Ovary (tissue), 3 donors: Measurements from ENCODE around the gene BIN2.

ENCODE experiments used
- EP300 ChIP-seq: sonication (generic); formaldehyde crosslinking; IDR thresholded peaks from one replicate; pipeline ENCODE4 v1.6.1; 2017; ENCODE audit warnings: antibody characterized with exemption
- POLR2A ChIP-seq: fragments of 450-650 bp; IDR thresholded peaks from one replicate; pipeline ENCODE4 v1.6.1; 2017; ENCODE audit warnings: antibody characterized with exemption, mild to moderate bottlenecking, moderate library complexity
- TF ChIP-seq, protein P1 (sequence below), 3 donors: fragments of 450-650 bp in 2 of 3; fragments of 200-600 bp in 1 of 3; IDR thresholded peaks; one replicate each; pipeline versions ENCODE4 v1.5.1 to v1.8.0; 2016 to 2022; ENCODE audit warnings: antibody characterized with exemption in 3 of 3, mild to moderate bottlenecking in 1 of 3
- donor health status: DM: no; HTN: no; CAD: no.

DNA sequence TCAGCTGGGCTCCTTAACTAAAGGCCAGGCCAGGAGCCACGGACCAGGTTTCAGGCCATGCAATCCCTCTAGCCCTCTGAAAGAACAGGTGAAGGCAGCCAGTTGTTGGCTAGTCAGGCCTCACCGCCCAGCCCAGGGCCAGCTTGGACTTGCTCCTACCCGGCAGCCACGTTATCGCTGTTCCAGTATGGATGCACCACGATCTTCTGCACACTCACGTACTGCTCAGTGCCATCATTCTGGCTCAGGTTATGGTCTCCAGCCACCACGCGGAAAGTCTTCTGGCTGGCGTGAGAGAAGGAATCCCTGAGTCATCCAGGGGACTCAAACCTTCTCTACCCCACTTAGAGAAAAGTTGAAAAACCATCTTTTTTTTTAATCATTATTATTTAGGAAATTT is 18.4 kb upstream of the BIN2 start:
- TF ChIP-seq, protein P1, sequence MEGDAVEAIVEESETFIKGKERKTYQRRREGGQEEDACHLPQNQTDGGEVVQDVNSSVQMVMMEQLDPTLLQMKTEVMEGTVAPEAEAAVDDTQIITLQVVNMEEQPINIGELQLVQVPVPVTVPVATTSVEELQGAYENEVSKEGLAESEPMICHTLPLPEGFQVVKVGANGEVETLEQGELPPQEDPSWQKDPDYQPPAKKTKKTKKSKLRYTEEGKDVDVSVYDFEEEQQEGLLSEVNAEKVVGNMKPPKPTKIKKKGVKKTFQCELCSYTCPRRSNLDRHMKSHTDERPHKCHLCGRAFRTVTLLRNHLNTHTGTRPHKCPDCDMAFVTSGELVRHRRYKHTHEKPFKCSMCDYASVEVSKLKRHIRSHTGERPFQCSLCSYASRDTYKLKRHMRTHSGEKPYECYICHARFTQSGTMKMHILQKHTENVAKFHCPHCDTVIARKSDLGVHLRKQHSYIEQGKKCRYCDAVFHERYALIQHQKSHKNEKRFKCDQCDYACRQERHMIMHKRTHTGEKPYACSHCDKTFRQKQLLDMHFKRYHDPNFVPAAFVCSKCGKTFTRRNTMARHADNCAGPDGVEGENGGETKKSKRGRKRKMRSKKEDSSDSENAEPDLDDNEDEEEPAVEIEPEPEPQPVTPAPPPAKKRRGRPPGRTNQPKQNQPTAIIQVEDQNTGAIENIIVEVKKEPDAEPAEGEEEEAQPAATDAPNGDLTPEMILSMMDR (IDR thresholded peaks at IDR 0.05) = no peak
- TF ChIP-seq EP300 (no peak), POLR2A (no peak)
